ENCODE measurements around the gene PFKP.

DNA sequence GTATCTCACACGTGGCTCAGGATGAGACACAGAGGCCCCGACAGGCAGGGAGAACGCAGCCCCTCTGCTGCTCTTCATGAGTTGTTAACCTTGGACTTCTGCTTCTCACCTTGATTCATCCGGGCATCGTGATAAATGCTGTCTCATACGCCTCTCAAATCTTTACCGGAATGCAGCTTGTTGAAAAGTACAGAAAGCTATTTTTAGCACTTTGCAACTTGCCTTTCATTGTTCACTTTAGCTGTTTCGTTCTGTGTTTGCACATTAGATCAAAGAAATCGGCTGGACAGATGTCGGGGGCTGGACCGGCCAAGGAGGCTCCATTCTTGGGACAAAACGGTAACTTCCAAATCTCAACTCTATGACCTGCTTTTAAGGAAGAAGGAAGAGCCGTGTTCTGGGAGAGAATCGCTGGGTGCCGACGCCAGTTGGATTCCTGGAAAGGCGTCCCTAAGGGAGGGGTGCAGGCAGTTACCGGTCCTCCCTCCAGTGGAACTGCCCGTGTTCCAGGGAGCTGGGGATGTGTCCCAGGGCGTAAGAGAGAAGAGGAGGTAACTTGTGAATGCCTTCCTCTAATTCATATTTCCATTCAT, 49.3 kb downstream of the PFKP start:
- TF ChIP-seq CTCF (IDR thresholded peaks at IDR 0.05) = no peak
- no peak for TF ChIP-seq POLR2A (IDR thresholded peaks at IDR 0.05)
